ENCODE measurements around the gene IL21R. TPM values are rescaled to one million over a fixed set of nuclear protein-coding genes. Genes with fewer than 3 reads are reported as not detected.

The IL21R gene
- total and polyA plus RNA-seq, 3 donors from 2014 or later, result 0.31 to 2.3 (median 0.87) TPM

DNA sequence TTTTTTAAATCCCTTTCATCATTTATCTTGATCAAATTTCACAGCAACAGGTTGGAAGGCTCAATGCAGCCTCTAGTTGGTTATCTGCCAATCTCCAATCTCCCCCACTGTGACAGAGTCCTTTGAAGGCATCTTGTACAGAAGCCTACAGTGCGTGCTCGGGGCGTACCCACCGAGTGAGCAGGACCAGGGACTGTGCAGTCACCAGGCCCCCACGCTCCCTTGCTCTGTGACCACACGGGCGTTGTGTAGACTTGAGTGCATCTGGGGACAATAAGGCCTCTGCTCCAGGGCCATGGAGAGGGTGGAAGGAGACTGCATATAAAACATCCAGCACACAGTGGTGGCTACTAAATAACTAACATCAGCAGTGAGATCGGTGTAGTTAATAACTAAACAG lies 84.4 kb downstream of the IL21R start:
- no peak for DNase-seq
- Histone ChIP-seq H3K27me3 (no peaks in the 10 kb centered on the region), H3K4me1 (no peaks in the 10 kb centered on the region), H3K9me3 (no peaks in the 10 kb centered on the region), H3K4me3 (no peak overlapping the region), H3K27ac (peak overlapping the region in 1 of 2 donors; percentile 15), H3K36me3 (ENCODE audit: low read depth, missing control alignments) (no peaks in the 10 kb centered on the region)
- intact Hi-C loops (cut with DNase I; ENCODE audit: low total_unique reads), result no loop called here
- TF ChIP-seq POLR2A (IDR thresholded peaks at IDR 0.05), result no peak
- TF ChIP-seq, protein P1, sequence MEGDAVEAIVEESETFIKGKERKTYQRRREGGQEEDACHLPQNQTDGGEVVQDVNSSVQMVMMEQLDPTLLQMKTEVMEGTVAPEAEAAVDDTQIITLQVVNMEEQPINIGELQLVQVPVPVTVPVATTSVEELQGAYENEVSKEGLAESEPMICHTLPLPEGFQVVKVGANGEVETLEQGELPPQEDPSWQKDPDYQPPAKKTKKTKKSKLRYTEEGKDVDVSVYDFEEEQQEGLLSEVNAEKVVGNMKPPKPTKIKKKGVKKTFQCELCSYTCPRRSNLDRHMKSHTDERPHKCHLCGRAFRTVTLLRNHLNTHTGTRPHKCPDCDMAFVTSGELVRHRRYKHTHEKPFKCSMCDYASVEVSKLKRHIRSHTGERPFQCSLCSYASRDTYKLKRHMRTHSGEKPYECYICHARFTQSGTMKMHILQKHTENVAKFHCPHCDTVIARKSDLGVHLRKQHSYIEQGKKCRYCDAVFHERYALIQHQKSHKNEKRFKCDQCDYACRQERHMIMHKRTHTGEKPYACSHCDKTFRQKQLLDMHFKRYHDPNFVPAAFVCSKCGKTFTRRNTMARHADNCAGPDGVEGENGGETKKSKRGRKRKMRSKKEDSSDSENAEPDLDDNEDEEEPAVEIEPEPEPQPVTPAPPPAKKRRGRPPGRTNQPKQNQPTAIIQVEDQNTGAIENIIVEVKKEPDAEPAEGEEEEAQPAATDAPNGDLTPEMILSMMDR (IDR thresholded peaks at IDR 0.05), result no peak
- WGBS, 2 donors, result 57 to 66% methylated on average over 8 of the region's 8 CpGs

DNA sequence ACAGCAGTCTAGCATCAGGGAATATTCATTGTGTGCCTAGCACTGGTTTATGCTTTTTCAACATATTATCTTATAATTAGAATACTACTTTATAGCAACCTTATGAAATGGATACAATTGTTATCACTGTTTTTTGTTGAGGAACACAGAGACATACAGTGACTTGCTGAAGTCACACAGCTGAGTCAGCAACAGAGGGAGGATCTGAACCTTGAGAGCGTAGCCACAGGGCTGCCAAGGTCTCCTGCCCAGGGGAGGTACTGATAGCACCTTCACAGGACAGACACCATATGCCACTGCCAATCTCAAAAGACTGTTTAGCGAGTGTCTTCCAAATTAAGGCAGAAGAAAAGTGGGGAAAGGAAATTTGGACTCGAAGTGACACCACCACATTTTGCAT lies 84.8 kb downstream of the IL21R start:
- no peaks in the 10 kb centered on the region for H3K27me3 ChIP-seq
- DNase-seq, result peak; percentile 73
- intact Hi-C loops (cut with DNase I; ENCODE audit: low total_unique reads), result no loop called here
- H3K4me1 ChIP-seq, result no peaks in the 10 kb centered on the region
- no peaks in the 10 kb centered on the region for H3K36me3 ChIP-seq (ENCODE audit: low read depth, missing control alignments)
- no peaks in the 10 kb centered on the region for H3K9me3 ChIP-seq
- 63 to 95% methylated on average over 3 of the region's 3 CpGs for WGBS, 2 donors
- no peak overlapping the region for H3K4me3 ChIP-seq
- TF ChIP-seq POLR2A (IDR thresholded peaks at IDR 0.05), result no peak
- TF ChIP-seq, protein P1 (IDR thresholded peaks at IDR 0.05), result no peak
- peak overlapping the region in 1 of 2 donors; percentile 15 for H3K27ac ChIP-seq

DNA sequence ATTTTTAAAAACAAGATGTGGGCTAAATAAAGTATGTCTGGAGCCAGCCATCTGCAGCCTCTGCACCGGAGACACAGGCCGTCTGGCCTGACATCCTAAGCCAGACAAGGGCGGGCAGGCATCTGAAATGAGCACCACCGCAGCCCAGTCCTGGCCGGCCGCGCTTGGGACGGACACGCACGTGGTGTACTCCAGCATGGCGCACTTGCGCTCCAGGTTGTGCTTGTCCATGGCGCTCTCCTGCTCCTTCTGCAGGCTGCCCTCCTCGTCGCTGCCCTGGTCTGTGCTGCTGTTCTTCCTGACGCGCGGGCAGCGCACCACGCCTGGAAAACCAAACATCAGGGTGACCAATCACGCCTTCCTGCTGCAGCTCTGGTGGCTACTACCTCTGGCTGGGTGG lies 87.4 kb downstream of the IL21R start:
- intact Hi-C loops (cut with DNase I; ENCODE audit: low total_unique reads), result no loop called here
- no peaks in the 10 kb centered on the region for H3K4me1 ChIP-seq
- no peak overlapping the region for H3K27ac ChIP-seq
- WGBS, 2 donors, result 92 to 97% methylated on average over 21 of the region's 21 CpGs
- no peaks in the 10 kb centered on the region for H3K36me3 ChIP-seq (ENCODE audit: low read depth, missing control alignments)
- no peak for DNase-seq
- TF ChIP-seq, protein P1 (IDR thresholded peaks at IDR 0.05), result no peak
- no peak for TF ChIP-seq POLR2A (IDR thresholded peaks at IDR 0.05)
- H3K4me3 ChIP-seq, result no peak overlapping the region
- H3K27me3 ChIP-seq, result no peaks in the 10 kb centered on the region
- H3K9me3 ChIP-seq, result no peaks in the 10 kb centered on the region

DNA sequence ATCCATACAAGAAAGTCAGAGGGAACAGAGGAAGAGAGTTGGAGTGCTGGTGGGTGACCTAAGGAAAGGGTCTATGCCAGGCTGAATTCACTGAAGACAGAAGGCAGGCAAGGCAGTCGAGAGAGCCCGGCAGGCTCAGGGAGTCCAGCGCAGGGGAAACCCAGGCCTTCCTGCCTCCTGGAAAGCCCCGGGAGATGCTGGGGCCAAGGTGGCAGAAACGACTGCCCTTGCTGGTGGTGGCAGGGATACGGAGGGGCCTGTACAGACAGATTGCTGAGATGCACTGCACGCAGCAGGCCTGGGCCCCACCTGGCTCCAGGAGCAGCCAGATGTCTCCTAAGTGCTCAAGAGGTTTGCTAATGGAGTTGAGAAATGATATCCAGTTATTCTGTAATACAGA lies 87.9 kb downstream of the IL21R start:
- H3K27me3 ChIP-seq, result no peaks in the 10 kb centered on the region
- no peaks in the 10 kb centered on the region for H3K4me1 ChIP-seq
- no peak overlapping the region for H3K4me3 ChIP-seq
- H3K36me3 ChIP-seq (ENCODE audit: low read depth, missing control alignments), result no peaks in the 10 kb centered on the region
- WGBS, 2 donors, result 88 to 91% methylated on average over 7 of the region's 7 CpGs
- TF ChIP-seq POLR2A (IDR thresholded peaks at IDR 0.05), result no peak
- TF ChIP-seq, protein P1 (IDR thresholded peaks at IDR 0.05), result no peak
- no peaks in the 10 kb centered on the region for H3K9me3 ChIP-seq
- no peak for DNase-seq
- H3K27ac ChIP-seq, result no peak overlapping the region
- intact Hi-C loops (cut with DNase I; ENCODE audit: low total_unique reads), result no loop called here

DNA sequence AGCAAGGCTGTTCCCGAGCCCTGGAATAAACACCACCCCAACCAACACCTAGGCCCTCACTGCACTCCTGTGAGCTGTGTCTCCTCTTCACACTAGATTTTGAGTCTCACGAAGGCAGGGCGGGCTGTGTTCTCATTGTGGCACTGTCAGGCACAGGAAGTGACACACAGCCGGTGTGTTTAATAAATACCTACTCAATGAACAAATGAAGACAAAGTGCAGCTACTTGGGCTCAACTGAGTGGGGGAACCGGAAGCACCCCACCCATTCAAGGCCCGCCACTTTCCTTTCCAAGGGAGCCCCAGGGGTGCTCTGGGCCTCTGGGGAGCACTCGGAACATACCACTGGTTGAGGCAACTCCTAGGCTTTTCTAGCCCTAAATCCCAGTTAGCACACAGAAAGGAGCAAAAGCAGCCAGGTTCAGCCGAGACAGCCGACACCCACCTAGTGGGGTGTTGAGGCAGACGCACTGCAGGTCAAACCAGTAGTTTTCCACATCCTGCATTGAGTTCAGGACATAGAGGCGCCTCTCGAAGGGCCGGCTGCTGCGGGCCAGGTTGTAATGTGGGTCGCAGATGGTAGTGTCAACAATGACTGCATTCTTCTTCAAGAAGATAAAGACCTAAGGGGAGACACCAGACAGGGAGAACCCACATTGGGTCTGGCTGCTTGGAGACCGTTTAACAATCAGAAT lies 90.1 kb downstream of the IL21R start:
- intact Hi-C loops (cut with DNase I; ENCODE audit: low total_unique reads), result no loop called here
- Histone ChIP-seq H3K9me3 (no peaks in the 10 kb centered on the region), H3K36me3 (ENCODE audit: low read depth, missing control alignments) (no peaks in the 10 kb centered on the region), H3K4me3 (no peak overlapping the region), H3K27ac (no peak overlapping the region), H3K27me3 (no peaks in the 10 kb centered on the region), H3K4me1 (no peaks in the 10 kb centered on the region)
- no peak for TF ChIP-seq POLR2A (IDR thresholded peaks at IDR 0.05)
- TF ChIP-seq, protein P1 (IDR thresholded peaks at IDR 0.05), result no peak
- DNase-seq, result no peak
- WGBS, 2 donors, result 83 to 92% methylated on average over 16 of the region's 16 CpGs
